SK-N-SH treated with all-trans-retinoic acid at 6 μM for 48 hours (cell line): ENCODE data around the gene SAAL1.

Source experiments
- ATAC-seq: fragments of 200-7000 bp; cut with Tn5 transposase; 3 replicates; pipeline ENCODE4 v1.9.1; 2020; ENCODE audit warnings: mild to moderate bottlenecking, moderate library complexity
- ARNTL ChIP-seq: fragments of 450-650 bp; formaldehyde crosslinking; IDR thresholded peaks from 2 replicates; pipeline ENCODE4 v1.5.0; 2020; ENCODE audit warnings: low read depth, mild to moderate bottlenecking, moderate library complexity, borderline replicate concordance
- CSDC2 ChIP-seq: fragments of 250-450 bp; sonication (Bioruptor Pico); IDR thresholded peaks from 2 replicates; pipeline ENCODE4 v1.5.0; 2020; ENCODE audit warnings: mild to moderate bottlenecking, moderate library complexity
- ESRRG ChIP-seq: fragments of 250-450 bp; sonication (Bioruptor Pico); IDR thresholded peaks from 2 replicates; pipeline ENCODE4 v1.6.1; 2021; ENCODE audit warnings: mild to moderate bottlenecking
- ISL1 ChIP-seq: fragments of 250-450 bp; sonication (Bioruptor Pico); IDR thresholded peaks from 2 replicates; pipeline ENCODE4 v2.1.2; 2022; ENCODE audit warnings: mild to moderate bottlenecking, moderate library complexity
- OSR1 ChIP-seq: fragments of 250-450 bp; sonication (Bioruptor Pico); IDR thresholded peaks from 2 replicates; pipeline ENCODE4 v1.8.0; 2022; ENCODE audit warnings: moderate library complexity, mild to moderate bottlenecking, inconsistent platforms
- PPARA ChIP-seq: fragments of 250-450 bp; sonication (Bioruptor Pico); IDR thresholded peaks from 2 replicates; pipeline ENCODE4 v1.5.0; 2020; ENCODE audit warnings: mild to moderate bottlenecking, borderline replicate concordance
- ZFP30 ChIP-seq: fragments of 450-650 bp; formaldehyde crosslinking; IDR thresholded peaks from 2 replicates; pipeline ENCODE4 v1.5.0; 2022; ENCODE audit warnings: mild to moderate bottlenecking, moderate library complexity
- ZNF565 ChIP-seq: fragments of 450-650 bp; formaldehyde crosslinking; conservative IDR thresholded peaks from 2 replicates; pipeline ENCODE4 v1.5.0; 2020; ENCODE audit warnings: low read depth, mild to moderate bottlenecking, moderate library complexity
- ZNF70 ChIP-seq: fragments of 450-650 bp; formaldehyde crosslinking; IDR thresholded peaks from 2 replicates; pipeline ENCODE4 v1.5.0; 2020; ENCODE audit warnings: mild to moderate bottlenecking, moderate library complexity
- ZNF8 ChIP-seq: fragments of 450-650 bp; formaldehyde crosslinking; IDR thresholded peaks from 2 replicates; pipeline ENCODE4 v1.5.0; 2020; ENCODE audit warnings: mild to moderate bottlenecking, moderate library complexity
- TF ChIP-seq, protein P1 (sequence below): fragments of 250-450 bp; sonication (Bioruptor Pico); IDR thresholded peaks from 2 replicates; pipeline ENCODE4 v1.5.0; 2020; ENCODE audit warnings: mild to moderate bottlenecking, moderate library complexity
- TF ChIP-seq, protein P2 (sequence below): fragments of 250-450 bp; sonication (Bioruptor Pico); IDR thresholded peaks from 2 replicates; pipeline ENCODE4 v1.8.0; 2021; ENCODE audit warnings: low read depth, mild to moderate bottlenecking, moderate library complexity, borderline replicate concordance
- TF ChIP-seq, protein P3 (sequence below): fragments of 250-450 bp; sonication (Bioruptor Pico); IDR thresholded peaks from 2 replicates; pipeline ENCODE4 v1.5.1; 2021; ENCODE audit warnings: mild to moderate bottlenecking, moderate library complexity
- TF ChIP-seq, protein P4 (sequence below): fragments of 250-450 bp; sonication (Bioruptor Pico); IDR thresholded peaks from 2 replicates; pipeline ENCODE4 v1.8.0; 2020; ENCODE audit warnings: mild to moderate bottlenecking, moderate library complexity, borderline replicate concordance

The SAAL1 gene

DNA sequence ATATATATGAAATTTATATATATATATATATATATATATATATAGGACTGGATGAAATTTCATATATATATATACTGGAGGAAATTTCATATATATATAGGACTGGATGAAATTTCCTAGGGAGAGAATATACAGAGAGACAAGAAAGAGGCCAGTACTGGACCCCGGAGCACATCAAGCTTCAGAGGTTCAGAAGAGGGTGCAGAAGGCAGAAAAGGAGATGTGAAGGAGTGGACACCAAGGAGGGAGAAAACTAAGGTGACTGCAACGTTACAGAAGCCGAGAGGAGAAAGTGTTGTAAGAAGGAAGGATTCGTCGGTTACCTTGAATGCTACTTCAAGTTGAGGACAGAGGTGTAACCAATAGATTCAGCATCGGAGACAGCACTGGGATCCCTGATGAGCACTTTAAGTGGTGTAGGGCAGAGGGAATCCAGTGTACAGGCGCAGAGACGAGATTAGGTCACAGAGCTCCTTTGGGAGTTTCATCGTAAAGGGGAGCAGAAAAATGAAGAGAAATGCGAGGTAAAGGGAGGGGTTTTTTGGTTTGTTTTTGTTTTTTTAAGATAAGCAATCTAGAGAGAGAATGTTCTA, 51.3 kb downstream of the SAAL1 start:
- TF ChIP-seq ZNF8 = no peak
- TF ChIP-seq, protein P1, sequence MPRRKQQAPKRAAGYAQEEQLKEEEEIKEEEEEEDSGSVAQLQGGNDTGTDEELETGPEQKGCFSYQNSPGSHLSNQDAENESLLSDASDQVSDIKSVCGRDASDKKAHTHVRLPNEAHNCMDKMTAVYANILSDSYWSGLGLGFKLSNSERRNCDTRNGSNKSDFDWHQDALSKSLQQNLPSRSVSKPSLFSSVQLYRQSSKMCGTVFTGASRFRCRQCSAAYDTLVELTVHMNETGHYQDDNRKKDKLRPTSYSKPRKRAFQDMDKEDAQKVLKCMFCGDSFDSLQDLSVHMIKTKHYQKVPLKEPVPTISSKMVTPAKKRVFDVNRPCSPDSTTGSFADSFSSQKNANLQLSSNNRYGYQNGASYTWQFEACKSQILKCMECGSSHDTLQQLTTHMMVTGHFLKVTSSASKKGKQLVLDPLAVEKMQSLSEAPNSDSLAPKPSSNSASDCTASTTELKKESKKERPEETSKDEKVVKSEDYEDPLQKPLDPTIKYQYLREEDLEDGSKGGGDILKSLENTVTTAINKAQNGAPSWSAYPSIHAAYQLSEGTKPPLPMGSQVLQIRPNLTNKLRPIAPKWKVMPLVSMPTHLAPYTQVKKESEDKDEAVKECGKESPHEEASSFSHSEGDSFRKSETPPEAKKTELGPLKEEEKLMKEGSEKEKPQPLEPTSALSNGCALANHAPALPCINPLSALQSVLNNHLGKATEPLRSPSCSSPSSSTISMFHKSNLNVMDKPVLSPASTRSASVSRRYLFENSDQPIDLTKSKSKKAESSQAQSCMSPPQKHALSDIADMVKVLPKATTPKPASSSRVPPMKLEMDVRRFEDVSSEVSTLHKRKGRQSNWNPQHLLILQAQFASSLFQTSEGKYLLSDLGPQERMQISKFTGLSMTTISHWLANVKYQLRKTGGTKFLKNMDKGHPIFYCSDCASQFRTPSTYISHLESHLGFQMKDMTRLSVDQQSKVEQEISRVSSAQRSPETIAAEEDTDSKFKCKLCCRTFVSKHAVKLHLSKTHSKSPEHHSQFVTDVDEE (CRISPR knock-in tag) = no peak
- TF ChIP-seq, protein P2, sequence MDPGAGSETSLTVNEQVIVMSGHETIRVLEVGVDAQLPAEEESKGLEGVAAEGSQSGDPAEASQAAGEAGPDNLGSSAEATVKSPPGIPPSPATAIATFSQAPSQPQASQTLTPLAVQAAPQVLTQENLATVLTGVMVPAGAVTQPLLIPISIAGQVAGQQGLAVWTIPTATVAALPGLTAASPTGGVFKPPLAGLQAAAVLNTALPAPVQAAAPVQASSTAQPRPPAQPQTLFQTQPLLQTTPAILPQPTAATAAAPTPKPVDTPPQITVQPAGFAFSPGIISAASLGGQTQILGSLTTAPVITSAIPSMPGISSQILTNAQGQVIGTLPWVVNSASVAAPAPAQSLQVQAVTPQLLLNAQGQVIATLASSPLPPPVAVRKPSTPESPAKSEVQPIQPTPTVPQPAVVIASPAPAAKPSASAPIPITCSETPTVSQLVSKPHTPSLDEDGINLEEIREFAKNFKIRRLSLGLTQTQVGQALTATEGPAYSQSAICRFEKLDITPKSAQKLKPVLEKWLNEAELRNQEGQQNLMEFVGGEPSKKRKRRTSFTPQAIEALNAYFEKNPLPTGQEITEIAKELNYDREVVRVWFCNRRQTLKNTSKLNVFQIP (CRISPR knock-in tag) = no peak
- TF ChIP-seq ARNTL = no peak
- TF ChIP-seq, protein P3, sequence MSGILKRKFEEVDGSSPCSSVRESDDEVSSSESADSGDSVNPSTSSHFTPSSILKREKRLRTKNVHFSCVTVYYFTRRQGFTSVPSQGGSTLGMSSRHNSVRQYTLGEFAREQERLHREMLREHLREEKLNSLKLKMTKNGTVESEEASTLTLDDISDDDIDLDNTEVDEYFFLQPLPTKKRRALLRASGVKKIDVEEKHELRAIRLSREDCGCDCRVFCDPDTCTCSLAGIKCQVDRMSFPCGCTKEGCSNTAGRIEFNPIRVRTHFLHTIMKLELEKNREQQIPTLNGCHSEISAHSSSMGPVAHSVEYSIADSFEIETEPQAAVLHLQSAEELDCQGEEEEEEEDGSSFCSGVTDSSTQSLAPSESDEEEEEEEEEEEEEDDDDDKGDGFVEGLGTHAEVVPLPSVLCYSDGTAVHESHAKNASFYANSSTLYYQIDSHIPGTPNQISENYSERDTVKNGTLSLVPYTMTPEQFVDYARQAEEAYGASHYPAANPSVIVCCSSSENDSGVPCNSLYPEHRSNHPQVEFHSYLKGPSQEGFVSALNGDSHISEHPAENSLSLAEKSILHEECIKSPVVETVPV (CRISPR knock-in tag) = no peak
- TF ChIP-seq OSR1 (CRISPR knock-in tag) = no peak
- TF ChIP-seq, protein P4, sequence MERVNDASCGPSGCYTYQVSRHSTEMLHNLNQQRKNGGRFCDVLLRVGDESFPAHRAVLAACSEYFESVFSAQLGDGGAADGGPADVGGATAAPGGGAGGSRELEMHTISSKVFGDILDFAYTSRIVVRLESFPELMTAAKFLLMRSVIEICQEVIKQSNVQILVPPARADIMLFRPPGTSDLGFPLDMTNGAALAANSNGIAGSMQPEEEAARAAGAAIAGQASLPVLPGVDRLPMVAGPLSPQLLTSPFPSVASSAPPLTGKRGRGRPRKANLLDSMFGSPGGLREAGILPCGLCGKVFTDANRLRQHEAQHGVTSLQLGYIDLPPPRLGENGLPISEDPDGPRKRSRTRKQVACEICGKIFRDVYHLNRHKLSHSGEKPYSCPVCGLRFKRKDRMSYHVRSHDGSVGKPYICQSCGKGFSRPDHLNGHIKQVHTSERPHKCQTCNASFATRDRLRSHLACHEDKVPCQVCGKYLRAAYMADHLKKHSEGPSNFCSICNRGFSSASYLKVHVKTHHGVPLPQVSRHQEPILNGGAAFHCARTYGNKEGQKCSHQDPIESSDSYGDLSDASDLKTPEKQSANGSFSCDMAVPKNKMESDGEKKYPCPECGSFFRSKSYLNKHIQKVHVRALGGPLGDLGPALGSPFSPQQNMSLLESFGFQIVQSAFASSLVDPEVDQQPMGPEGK (CRISPR knock-in tag) = no peak
- TF ChIP-seq ISL1 (CRISPR knock-in tag) = no peak
- no peak for ATAC-seq

DNA sequence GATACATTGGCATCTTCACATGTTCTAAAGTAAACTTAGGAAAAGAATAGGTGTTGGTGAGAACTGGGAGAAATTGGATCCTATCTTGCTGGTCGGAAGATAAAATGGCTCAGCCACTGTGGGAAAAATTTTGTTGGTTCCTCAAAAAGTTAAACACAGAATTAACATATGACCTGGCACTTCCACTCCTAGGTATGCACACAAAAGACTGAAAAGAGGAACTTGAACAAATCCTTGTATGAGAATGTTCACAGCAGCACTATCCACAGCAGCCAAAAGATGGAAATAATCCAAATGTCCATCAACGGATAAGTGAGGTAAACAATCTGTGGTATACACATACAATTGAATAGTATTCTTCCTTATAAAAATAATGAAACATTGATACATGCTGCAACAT, 55.0 kb downstream of the SAAL1 start:
- TF ChIP-seq, protein P4 (CRISPR knock-in tag) = no peak
- no peak for TF ChIP-seq PPARA (CRISPR knock-in tag)
- no peak for TF ChIP-seq ISL1 (CRISPR knock-in tag)
- TF ChIP-seq, protein P2 (CRISPR knock-in tag) = no peak
- no peak for ATAC-seq

DNA sequence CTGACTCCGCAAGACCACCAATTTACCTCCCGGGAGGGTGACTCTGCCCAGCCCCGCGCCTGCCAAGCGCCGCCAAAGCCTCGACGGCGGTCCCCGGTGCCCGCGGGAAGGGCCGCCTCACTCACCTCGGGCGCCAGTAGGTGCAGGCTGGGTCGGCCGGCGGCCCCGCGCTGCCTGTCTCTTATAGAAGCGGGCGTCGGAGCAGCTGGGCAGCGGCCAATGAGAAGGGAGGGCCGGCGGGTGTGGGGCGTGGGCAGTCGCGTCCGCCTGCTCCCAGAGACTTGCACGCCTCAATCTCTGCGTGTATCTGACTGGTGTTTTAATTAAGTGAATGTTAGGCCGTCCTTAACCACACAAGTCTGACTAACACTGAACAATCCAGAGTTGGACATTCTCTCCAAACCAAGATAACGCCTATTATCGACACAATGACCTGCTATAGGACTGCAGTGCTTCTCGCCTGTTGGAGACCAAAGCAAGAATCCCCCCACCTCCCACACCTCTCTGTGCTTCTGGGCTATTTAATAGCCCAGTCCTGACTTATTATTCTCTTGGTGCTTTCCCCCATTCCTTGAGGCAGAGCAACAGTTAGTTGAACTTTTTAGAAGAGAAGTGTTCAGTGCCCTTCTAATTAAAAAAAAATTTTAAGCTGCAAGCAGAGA, 59.6 kb downstream of the SAAL1 start, which contains the start of gene TPH1:
Gene TPH1 (minus strand): TSS at position 154 of the 662 bp plus-strand sequence. CDS start 5,507 bp downstream, outside the sequence.
- ATAC-seq = peak; percentile 72
- TF ChIP-seq ZNF565 (no peak), ISL1 (CRISPR knock-in tag) (no peak), ZNF70 (CRISPR knock-in tag) (no peak), ESRRG (CRISPR knock-in tag) (no peak)

DNA sequence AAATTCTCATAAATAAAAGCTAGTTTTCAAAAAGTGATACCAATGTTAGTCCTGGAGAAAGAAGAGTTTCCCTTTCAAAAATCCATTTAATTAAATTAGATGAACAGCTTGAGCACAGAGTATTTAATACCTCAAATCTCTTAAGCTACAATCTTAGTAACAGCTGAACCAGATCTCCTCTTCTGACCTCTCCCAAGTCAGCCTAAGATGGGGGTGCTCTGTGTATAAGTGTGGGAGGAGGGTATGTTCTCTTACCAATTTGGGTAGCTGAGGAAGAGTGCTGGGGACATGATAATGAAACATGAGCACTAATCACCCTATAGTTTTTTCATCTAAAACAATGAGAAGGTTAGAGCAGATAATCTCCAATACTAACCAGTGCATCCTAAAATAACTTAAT, 69.4 kb downstream of the SAAL1 start:
- ATAC-seq = no peak
- TF ChIP-seq, protein P2 (CRISPR knock-in tag) = no peak
- TF ChIP-seq ZFP30 = no peak
- no peak for TF ChIP-seq ARNTL
- no peak for TF ChIP-seq ISL1 (CRISPR knock-in tag)
- TF ChIP-seq OSR1 (CRISPR knock-in tag) = no peak
- TF ChIP-seq CSDC2 (CRISPR knock-in tag) = no peak
- no peak for TF ChIP-seq ZNF70 (CRISPR knock-in tag)
- TF ChIP-seq, all 23 proteins: peak for 0
